TTC549 (cell line): ENCODE measurements around the gene COPS9.

Source experiments
- FAIRE-seq: peaks from 2 replicates; lab custom pipeline; 2012; peaks lifted over from hg19 to GRCh38; lab: Jason Lieb, UNC

COPS9 gene

GRCh38 chr2:240134466-240134865 lies 1.6 kb downstream of the COPS9 start:
- no peak for FAIRE-seq

- no peak for FAIRE-seq
Measured at GRCh38 chr2:240133401-240133800, 2.7 kb downstream of the COPS9 start.

- FAIRE-seq = no peak
Measured at GRCh38 chr2:240132651-240132980, 3.5 kb downstream of the COPS9 start.

GRCh38 chr2:240131941-240132650 lies 4.0 kb downstream of the COPS9 start:
- FAIRE-seq = no peak

- no peak for FAIRE-seq
Measured at GRCh38 chr2:240131296-240131695, 4.8 kb downstream of the COPS9 start.

GRCh38 chr2:240130393-240131195 lies 5.5 kb downstream of the COPS9 start:
- FAIRE-seq = no peak

GRCh38 chr2:240129731-240130392 lies 6.2 kb downstream of the COPS9 start:
- FAIRE-seq = no peak

- no peak for FAIRE-seq
Measured at GRCh38 chr2:240129311-240129710, 6.8 kb downstream of the COPS9 start.

GRCh38 chr2:240128608-240129145 lies 7.4 kb downstream of the COPS9 start:
- no peak for FAIRE-seq

GRCh38 chr2:240127911-240128607 lies 8.0 kb downstream of the COPS9 start:
- no peak for FAIRE-seq

GRCh38 chr2:240127191-240127750 lies 8.8 kb downstream of the COPS9 start:
- no peak for FAIRE-seq

- no peak for FAIRE-seq
Measured at GRCh38 chr2:240126731-240127130, 9.4 kb downstream of the COPS9 start.

GRCh38 chr2:240125742-240126141 lies 10.4 kb downstream of the COPS9 start:
- FAIRE-seq = no peak

- FAIRE-seq = no peak
Measured at GRCh38 chr2:240124651-240125030, 11.5 kb downstream of the COPS9 start.

- no peak for FAIRE-seq
Measured at GRCh38 chr2:240123821-240124650, 12.1 kb downstream of the COPS9 start.

GRCh38 chr2:240121675-240122074 lies 14.4 kb downstream of the COPS9 start:
- no peak for FAIRE-seq

GRCh38 chr2:240121190-240121589 lies 14.9 kb downstream of the COPS9 start:
- no peak for FAIRE-seq

GRCh38 chr2:240114233-240114632 lies 21.9 kb downstream of the COPS9 start:
- no peak for FAIRE-seq

- no peak for FAIRE-seq
Measured at GRCh38 chr2:240112914-240113690, 23.0 kb downstream of the COPS9 start.

GRCh38 chr2:240111253-240111652 lies 24.9 kb downstream of the COPS9 start:
- no peak for FAIRE-seq
